A549 treated with ZK216348 at 1 μM for 4 hours (cell line): ENCODE data around the gene WDHD1. TPM values are rescaled to one million over a fixed set of nuclear protein-coding genes. Genes with fewer than 3 reads are reported as not detected.

Experiments used
- total RNA-seq: library from RNA; stranded (reverse); fragments of 200-300 nt; extraction: Qiagen RNA extraction; gene quantifications from 5 replicates; pipeline ENCODE4 v1.2.3, GENCODE V29; 2022; ENCODE audit warnings: low read depth

The WDHD1 gene, protein sequence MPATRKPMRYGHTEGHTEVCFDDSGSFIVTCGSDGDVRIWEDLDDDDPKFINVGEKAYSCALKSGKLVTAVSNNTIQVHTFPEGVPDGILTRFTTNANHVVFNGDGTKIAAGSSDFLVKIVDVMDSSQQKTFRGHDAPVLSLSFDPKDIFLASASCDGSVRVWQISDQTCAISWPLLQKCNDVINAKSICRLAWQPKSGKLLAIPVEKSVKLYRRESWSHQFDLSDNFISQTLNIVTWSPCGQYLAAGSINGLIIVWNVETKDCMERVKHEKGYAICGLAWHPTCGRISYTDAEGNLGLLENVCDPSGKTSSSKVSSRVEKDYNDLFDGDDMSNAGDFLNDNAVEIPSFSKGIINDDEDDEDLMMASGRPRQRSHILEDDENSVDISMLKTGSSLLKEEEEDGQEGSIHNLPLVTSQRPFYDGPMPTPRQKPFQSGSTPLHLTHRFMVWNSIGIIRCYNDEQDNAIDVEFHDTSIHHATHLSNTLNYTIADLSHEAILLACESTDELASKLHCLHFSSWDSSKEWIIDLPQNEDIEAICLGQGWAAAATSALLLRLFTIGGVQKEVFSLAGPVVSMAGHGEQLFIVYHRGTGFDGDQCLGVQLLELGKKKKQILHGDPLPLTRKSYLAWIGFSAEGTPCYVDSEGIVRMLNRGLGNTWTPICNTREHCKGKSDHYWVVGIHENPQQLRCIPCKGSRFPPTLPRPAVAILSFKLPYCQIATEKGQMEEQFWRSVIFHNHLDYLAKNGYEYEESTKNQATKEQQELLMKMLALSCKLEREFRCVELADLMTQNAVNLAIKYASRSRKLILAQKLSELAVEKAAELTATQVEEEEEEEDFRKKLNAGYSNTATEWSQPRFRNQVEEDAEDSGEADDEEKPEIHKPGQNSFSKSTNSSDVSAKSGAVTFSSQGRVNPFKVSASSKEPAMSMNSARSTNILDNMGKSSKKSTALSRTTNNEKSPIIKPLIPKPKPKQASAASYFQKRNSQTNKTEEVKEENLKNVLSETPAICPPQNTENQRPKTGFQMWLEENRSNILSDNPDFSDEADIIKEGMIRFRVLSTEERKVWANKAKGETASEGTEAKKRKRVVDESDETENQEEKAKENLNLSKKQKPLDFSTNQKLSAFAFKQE
- total RNA-seq, result 9.3 to 17.0 TPM (median 12.5 TPM) in 5 replicates

DNA sequence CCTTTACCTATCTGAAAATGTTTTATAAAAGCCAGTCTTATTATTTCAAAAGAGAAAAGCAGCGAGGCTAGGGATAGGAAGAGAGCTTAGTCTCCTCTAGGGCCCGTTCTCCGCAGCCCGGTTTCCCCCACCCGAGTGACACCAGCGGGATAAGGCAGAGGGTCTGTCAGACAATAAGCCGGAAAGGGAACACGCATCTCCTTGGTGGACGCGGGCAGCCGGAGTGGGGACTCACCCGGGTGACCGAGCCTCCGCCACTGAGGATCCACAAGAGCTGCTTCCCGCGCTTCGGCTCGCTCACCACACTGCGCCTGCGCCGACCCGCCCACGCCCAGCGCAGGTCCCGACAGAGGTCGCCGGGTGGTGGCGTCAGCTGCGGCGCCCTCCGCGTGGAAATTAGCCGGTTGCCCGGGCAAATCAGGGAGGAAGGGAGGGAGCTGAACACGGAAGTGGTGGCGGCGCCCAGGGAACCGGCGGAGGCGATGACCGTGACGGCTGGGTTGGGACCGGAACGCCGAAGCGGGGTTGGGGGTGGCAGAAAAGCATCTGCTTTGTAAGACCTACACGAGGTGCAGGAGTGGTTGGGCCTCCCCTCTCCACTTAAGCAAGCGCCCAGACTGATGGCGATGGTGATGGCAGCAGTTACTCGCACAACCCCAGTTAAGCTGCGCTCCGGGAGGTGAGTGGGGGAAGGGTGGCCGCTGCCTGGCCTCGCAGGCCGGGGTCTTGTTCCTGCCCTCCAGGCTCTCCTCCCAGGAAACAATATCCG, at the start of gene WDHD1, which contains the start of gene SOCS4:
TSS of gene WDHD1 (minus strand) at position 307 of the 769 bp plus-strand sequence. CDS start 312 bp downstream, outside the sequence.
TSS of gene SOCS4 (plus strand) at position 444 of the 769 bp plus-strand sequence. CDS start 15,806 bp downstream, outside the sequence.

DNA sequence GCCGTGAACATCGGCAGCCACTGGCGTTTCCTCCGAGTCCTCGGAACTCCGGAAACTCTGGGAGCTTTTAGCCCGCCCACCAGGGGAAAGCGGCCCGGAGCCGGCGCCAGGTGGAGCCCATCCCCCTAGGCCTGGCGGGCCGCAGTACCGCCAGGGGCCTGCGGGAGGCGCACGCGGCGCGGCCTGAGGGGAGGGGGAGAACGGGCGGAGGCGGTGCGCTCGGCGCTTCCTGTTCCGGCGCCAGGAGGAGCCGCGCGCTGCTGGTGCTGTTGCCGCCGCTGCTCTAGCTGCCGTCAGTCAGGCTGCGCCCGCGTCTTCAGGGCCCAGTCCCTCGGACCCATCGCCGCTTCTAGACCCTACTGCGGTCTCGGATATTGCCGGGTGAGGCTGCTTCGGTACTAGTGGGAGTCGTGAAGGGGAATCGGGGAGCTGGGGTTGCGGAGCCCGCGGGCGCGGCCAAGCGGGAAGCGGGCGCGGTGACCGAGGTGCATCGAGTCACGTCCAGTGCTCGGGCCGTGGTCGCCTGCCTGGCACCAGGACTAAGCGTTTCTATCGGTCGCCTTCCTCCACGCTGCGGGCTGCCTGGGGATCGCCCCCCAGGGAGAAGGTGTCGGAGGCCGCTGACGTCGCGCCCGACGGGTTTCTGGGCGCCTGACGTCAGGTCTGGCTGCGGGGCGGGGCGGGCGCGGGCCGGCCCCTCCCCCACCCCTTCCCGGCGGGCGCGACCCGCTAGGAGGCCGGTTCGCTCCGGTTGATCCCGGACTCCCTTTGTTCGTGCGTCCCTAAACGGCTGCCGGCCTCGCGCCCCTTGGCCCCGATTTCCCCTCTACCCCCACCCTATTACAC, 24.7 kb upstream of the WDHD1 start, which contains the start of gene MAPK1IP1L:
TSS of gene MAPK1IP1L (plus strand) at position 225 of the 846 bp plus-strand sequence. CDS start 10,037 bp downstream, outside the sequence.

DNA sequence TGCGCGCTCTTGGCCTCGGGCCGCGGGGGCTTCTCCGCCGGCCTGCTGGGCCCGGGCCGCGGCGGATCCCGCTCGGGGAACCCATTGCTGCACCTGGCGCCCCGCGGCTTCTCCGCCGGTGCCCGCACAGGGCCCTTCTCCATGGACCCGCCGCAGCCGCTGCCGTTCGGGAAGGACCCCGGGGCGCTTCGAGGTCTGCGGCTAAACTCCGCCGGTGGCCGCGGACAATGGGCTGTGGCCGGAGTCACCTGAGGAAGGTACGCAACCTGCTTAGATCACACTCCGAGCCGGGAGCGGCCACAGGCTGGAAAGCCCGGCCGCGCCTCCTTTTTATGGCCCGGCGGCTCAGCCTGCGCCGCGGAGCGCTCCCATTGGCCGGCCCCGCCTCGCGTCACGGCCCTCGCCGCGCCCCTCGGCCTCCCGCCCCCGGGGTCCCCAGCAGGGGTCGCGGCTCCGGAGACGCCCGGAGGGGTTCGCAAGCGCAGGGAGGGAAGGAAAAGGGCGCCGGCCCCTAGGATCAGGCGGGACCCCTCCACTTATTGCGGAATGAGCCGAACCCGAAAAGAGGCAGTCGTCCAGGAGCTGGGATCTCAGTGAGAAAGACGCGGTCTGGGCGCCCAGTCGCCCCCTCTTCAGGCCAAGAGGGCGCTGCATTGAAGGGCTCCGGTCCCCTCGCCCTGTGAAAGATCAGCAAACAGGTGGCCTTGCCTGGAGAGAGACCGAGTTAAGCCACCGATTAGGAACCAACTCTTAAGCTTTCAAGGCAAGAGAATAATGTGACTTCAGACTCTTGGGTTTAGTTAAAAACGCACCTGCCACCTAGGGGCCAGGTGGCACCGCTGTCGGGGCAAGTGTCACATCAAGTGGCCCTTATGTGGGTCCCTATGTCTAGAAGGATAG, 124.1 kb downstream of the WDHD1 start, which contains the start of gene GCH1:
TSS of gene GCH1 (minus strand) at position 306 of the 900 bp plus-strand sequence. CDS start at position 143, 163 bp downstream.

Other genes starting within 250 kb of the WDHD1 start
- gene GCH1, start 124.3 kb downstream of the WDHD1 start, total RNA-seq, result 2.2 to 4.2 TPM (median 3.7 TPM) in 5 replicates
- gene SOCS4, start 137 bp upstream of the WDHD1 start, total RNA-seq, result 5.5 to 9.9 TPM (median 8.3 TPM) in 5 replicates
- gene MAPK1IP1L, start 24.5 kb upstream of the WDHD1 start, total RNA-seq, result 92.4 to 126 TPM (median 120 TPM) in 5 replicates
- 141 to 205 TPM (median 164 TPM) in 5 replicates for gene LGALS3, start 102.2 kb upstream of the WDHD1 start, total RNA-seq
- 25.5 to 43.4 TPM (median 33.1 TPM) in 5 replicates for gene DLGAP5, start 164.5 kb upstream of the WDHD1 start, total RNA-seq
- 11.0 to 15.0 TPM (median 14.7 TPM) in 5 replicates for gene FBXO34, start 244.3 kb upstream of the WDHD1 start, total RNA-seq